Right lobe of liver (tissue), 4 donors: Measurements from ENCODE around the gene PDE7B.

Source experiments
- CTCF ChIP-seq, 4 donors: fragments of 200-600 bp in 3 of 4; fragments of 450-650 bp in 1 of 4; IDR thresholded peaks; one replicate each; pipeline versions ENCODE4 v1.5.1 to v1.8.0; 2016 to 2022; ENCODE audit warnings: antibody characterized with exemption in 4 of 4, mild to moderate bottlenecking in 2 of 4
- POLR2A ChIP-seq: fragments of 450-650 bp; IDR thresholded peaks from one replicate; pipeline ENCODE4 v1.6.1; 2017; ENCODE audit warnings: antibody characterized with exemption, mild to moderate bottlenecking
- donor health status: DM: no; HTN: no; CAD: no.
- donor health status: DM: no; HTN: no; CAD: no.
- donor health status: DM: no; HTN: yes; CAD: no.

DNA sequence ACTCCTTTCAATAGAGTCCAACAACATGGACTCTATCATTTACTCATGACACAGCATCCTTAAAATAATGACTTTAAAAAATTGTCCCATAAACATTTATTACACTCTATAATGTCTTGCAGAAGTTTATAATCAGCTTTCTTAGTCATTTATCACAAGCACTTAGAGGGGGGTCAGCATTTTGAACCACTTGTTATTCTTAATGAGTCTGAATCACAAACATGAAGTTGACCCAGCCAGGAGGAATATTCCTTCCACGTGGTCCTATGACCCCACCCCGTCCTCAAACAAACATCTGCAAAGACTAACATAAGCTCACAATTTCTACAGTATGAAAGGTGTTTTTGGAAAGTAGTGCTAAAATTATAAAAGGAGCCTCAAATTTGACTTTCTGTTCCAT lies 307.5 kb downstream of the PDE7B start:
- TF ChIP-seq CTCF (IDR thresholded peaks at IDR 0.05) (no peak), POLR2A (no peak)
